GM19395 (cell line): Measurements from ENCODE around the gene PIK3AP1.
"Not testable (repeated sequence)": the region's sequence is repeated elsewhere in the genome, so short reads cannot be mapped to it uniquely, and the experiment has no call there.

Source experiments
- ATAC-seq: cut with Tn5 transposase; IDR thresholded peaks from one replicate; pipeline ENCODE4 v1.9.1; 2021; ENCODE audit warnings: mild to moderate bottlenecking, moderate library complexity; ENCODE audit not compliant: unreplicated experiment

The PIK3AP1 gene

DNA sequence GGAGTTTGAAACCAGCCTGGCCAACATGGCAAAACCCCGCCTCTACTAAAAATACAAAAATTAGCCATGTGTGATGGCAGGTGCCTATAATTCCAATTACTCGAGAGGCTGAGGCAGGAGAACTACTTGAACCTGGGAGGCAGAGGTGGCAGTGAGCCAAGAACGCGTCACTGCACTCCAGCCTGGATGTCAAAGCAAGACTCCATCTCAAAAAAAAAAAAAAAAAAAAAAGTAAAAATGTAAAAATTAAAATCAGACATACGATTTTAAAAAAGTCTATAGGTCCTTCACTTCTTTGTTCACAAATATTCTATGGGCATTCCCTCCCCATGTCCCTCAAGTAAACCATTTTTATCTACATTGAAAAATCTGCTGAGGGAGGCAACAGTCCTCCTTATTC, 171.7 kb downstream of the PIK3AP1 start:
- no peak for ATAC-seq

GRCh38 chr10:96545558-96545957, 174.8 kb downstream of the PIK3AP1 start:
- not testable (repeated sequence) for ATAC-seq
